ENCODE measurements around the gene RBBP7.

DNA sequence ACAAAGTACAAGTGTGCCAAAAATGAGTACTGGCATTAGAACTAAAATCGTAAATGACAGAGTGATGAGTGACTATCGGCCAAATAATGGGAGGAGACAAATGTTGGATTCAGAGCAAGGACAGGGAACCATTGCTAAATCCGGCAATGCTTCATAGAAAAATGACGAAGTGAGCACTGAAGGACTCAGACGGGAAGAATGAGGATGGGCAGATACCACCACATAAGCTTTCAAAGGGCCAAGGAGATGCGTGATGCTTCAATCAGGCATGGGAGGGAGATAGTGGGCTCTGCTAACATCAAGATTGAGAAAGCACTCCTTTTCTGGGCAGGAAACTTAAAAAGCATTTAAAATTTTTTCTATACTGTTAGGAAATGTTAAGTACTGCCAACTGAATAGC is 21.6 kb downstream of the RBBP7 start:
- TF ChIP-seq CTCF (conservative IDR thresholded peaks at IDR 0.05; ENCODE audit: low read depth, low read length) (no peak), EZH2 (IDR thresholded peaks at IDR 0.05; ENCODE audit: low read length, unreplicated experiment) (no peak), EZH2phosphoT487 (IDR thresholded peaks at IDR 0.05; ENCODE audit: borderline replicate concordance, low read length) (no peak)
